ENCODE data around the gene SLC66A2. TPM values are rescaled to one million over a fixed set of nuclear protein-coding genes. Genes with fewer than 3 reads are reported as not detected.

SLC66A2 gene
- total and polyA plus RNA-seq, 10 of the 15 experiments (the other 5 are each of a cell fraction or from before 2014, with no cell fraction given): 0.69 to 42.5 (median 14.8) TPM

DNA sequence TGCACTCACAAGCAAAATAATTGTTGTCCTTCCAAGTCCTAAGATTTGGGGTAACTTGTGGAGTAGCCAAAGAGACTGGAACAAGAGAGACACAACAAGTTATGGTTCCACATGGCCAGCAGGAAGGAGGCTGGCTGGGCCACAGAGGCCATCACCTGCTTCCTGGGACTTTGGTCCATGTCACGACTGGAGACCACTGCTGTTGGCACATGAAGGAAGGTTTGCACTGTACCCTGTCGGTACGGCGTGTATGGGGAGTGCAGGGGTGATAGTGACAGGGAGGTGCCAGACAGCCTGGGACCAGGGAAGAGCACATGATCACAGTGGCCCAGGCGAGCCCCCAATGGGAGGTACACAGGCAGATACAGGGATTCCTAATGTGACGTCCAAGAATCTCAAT is 15.5 kb downstream of the SLC66A2 start:
- BruUV-seq (replicated peaks): no TSS peak
- intact Hi-C loops (cut with micrococcal nuclease; ENCODE audit: unreplicated experiment): no loop called here
- Histone ChIP-seq H3K9me3 (replicated peaks; ENCODE audit: control insufficient read depth, insufficient read depth, low read length) (peaks cover 8% of the 10 kb centered on the region; the same call in 2 of the 3 replicates), H3K79me2 (ENCODE audit: control insufficient read depth, insufficient read depth, low read length) (no peaks in the 10 kb centered on the region; the same call in 1 of the 2 replicates), H4K20me1 (ENCODE audit: control insufficient read depth, insufficient read depth) (no peaks in the 10 kb centered on the region), H3K27ac (ENCODE audit: control insufficient read depth, insufficient read depth) (no peak overlapping the region), H3K27me3 (replicated peaks in 1 of 2; ENCODE audit: control insufficient read depth in 2 of 2, insufficient read depth in 2 of 2, low read length in 1 of 2) (no peaks in the 10 kb centered on the region), H3K36me3 (ENCODE audit: control insufficient read depth in 2 of 2, insufficient read depth in 2 of 2, low read length in 1 of 2) (peaks cover 3 to 9% of the 10 kb centered on the region in 2 experiments; a peak in 3 of 4 replicates), H3K4me3 (no peak overlapping the region), H3K9ac (ENCODE audit: control insufficient read depth, insufficient read depth, low read length) (no peak overlapping the region), H3K4me1 (ENCODE audit: control insufficient read depth, insufficient read depth, low read length) (no peaks in the 10 kb centered on the region), H3K4me2 (ENCODE audit: control insufficient read depth, insufficient read depth) (no peak overlapping the region), H2AFZ (ENCODE audit: control insufficient read depth, low read depth, low read length) (no peak overlapping the region)
- in situ Hi-C loops (cut with MboI): no loop called here
- DNase-seq (ENCODE audit: low read depth, low spot score) (no peak), FAIRE-seq (no peak), ATAC-seq (no peak)
- ChIA-PET RAD21 (ENCODE audit: unreplicated experiment) (no interaction called here), SMC1A (ENCODE audit: uncharacterized antibody, unreplicated experiment) (interaction anchor here (0.5 kb wide), 1 partner anchor 126 kb away, joined by 3 read pairs; no protein-coding TSS in a partner anchor), POLR2A (no interaction called here), CTCF (no interaction called here)
- TF ChIP-seq MTA2 (IDR thresholded peaks at IDR 0.05; ENCODE audit: low read depth) (no peak), SREBF1 (IDR thresholded peaks at IDR 0.05; ENCODE audit: low read length) (no peak), MEF2A (IDR thresholded peaks at IDR 0.05; ENCODE audit: insufficient read depth, low read depth, low read length) (no peak), CHD1 (IDR thresholded peaks at IDR 0.05; ENCODE audit: low read depth, low read length) (no peak), TARDBP (IDR thresholded peaks at IDR 0.05; ENCODE audit: borderline replicate concordance) (no peak), NR2F1 (conservative IDR thresholded peaks at IDR 0.05) (no peak), ZNF207 (IDR thresholded peaks at IDR 0.05; ENCODE audit: borderline replicate concordance) (no peak), BRCA1 (IDR thresholded peaks at IDR 0.05; ENCODE audit: low read depth, low read length) (no peak), ZZZ3 (IDR thresholded peaks at IDR 0.05; ENCODE audit: control insufficient read depth, insufficient read length, low read depth) (no peak), HDGF (IDR thresholded peaks at IDR 0.05) (no peak), HCFC1 (IDR thresholded peaks at IDR 0.05; ENCODE audit: low read length) (no peak), ZBED1 (IDR thresholded peaks at IDR 0.05; ENCODE audit: borderline replicate concordance) (no peak), SIN3A (IDR thresholded peaks at IDR 0.05; ENCODE audit: low read depth, low read length) (no peak)
- TF ChIP-seq, protein P1, sequence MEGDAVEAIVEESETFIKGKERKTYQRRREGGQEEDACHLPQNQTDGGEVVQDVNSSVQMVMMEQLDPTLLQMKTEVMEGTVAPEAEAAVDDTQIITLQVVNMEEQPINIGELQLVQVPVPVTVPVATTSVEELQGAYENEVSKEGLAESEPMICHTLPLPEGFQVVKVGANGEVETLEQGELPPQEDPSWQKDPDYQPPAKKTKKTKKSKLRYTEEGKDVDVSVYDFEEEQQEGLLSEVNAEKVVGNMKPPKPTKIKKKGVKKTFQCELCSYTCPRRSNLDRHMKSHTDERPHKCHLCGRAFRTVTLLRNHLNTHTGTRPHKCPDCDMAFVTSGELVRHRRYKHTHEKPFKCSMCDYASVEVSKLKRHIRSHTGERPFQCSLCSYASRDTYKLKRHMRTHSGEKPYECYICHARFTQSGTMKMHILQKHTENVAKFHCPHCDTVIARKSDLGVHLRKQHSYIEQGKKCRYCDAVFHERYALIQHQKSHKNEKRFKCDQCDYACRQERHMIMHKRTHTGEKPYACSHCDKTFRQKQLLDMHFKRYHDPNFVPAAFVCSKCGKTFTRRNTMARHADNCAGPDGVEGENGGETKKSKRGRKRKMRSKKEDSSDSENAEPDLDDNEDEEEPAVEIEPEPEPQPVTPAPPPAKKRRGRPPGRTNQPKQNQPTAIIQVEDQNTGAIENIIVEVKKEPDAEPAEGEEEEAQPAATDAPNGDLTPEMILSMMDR (IDR thresholded peaks at IDR 0.05 in 2 of 3, conservative IDR thresholded peaks at IDR 0.05 in 1 of 3; ENCODE audit: control insufficient read depth in 2 of 3, extremely low read depth in 1 of 3, insufficient read depth in 1 of 3, low read depth in 3 of 3, low read length in 3 of 3): no peak
- 97% methylated on average over 6 of the region's 6 CpGs for WGBS (ENCODE audit: insufficient coverage, insufficient replicate concordance, low lambda C conversion rate, missing lambda C conversion rate)

Measured in GM12878 (cell line).